Measurements from ENCODE around the gene TMEM61.

TMEM61 gene

GRCh38 chr1:54986025-54986424, 5.6 kb downstream of the TMEM61 start:
- DNase-seq: no peak

GRCh38 chr1:54986533-54986932, 6.1 kb downstream of the TMEM61 start:
- DNase-seq: no peak

- no peak for DNase-seq
Observed at GRCh38 chr1:54987427-54987826, 7.0 kb downstream of the TMEM61 start.

GRCh38 chr1:54987919-54988705, 7.7 kb downstream of the TMEM61 start:
- peak in 1 of 3 experiments; percentile 15 for DNase-seq

- DNase-seq: no peak
Observed at GRCh38 chr1:54988975-54989374, 8.5 kb downstream of the TMEM61 start.

GRCh38 chr1:54989473-54989872, 9.0 kb downstream of the TMEM61 start:
- peak in 2 of 3 experiments; percentile 85 to 94 for DNase-seq

- DNase-seq: no peak
Observed at GRCh38 chr1:54989968-54990810, 9.8 kb downstream of the TMEM61 start.

GRCh38 chr1:54990916-54991315, 10.5 kb downstream of the TMEM61 start:
- no peak for DNase-seq

- no peak for DNase-seq
Observed at GRCh38 chr1:54991939-54992338, 11.5 kb downstream of the TMEM61 start.

GRCh38 chr1:54993140-54993539, 12.7 kb downstream of the TMEM61 start:
- no peak for DNase-seq

- DNase-seq: no peak
Observed at GRCh38 chr1:54994355-54994990, 14.0 kb downstream of the TMEM61 start.

- DNase-seq: peak in 1 of 3 experiments; percentile 30
Observed at GRCh38 chr1:54995013-54995760, 14.8 kb downstream of the TMEM61 start.

- no peak for DNase-seq
Observed at GRCh38 chr1:54995835-54996234, 15.4 kb downstream of the TMEM61 start.

GRCh38 chr1:54996359-54996868, 16.0 kb downstream of the TMEM61 start:
- DNase-seq: peak in 2 of 3 experiments; percentile 39 to 61

GRCh38 chr1:54996869-54997710, 16.7 kb downstream of the TMEM61 start:
- no peak for DNase-seq

GRCh38 chr1:54997711-54997986, 17.2 kb downstream of the TMEM61 start:
- DNase-seq: no peak

GRCh38 chr1:54998100-54998499, 17.7 kb downstream of the TMEM61 start:
- DNase-seq: no peak

GRCh38 chr1:54998677-54999076, 18.2 kb downstream of the TMEM61 start, which contains the start of gene BSND:
TSS of gene BSND (plus strand) at chr1:54998933. CDS start at chr1:54999187, 254 bp downstream.
- no peak for DNase-seq

GRCh38 chr1:55000110-55001085, 20.0 kb downstream of the TMEM61 start:
- no peak for DNase-seq

- DNase-seq: no peak
Observed at GRCh38 chr1:55001311-55001710, 20.9 kb downstream of the TMEM61 start.

Measured in NCI-H1417 (cell line).